HFF-Myc (cell line): ENCODE data around the gene CAV3.
"Not testable (repeated sequence)": the region's sequence is repeated elsewhere in the genome, so short reads cannot be mapped to it uniquely, and the experiment has no call there.

ENCODE experiments used
- DNase-seq: peaks from one replicate; pipeline ENCODE4 v3.0.0-alpha.2; 2011; ENCODE audit warnings: low read depth; ENCODE audit errors: extremely low read depth
- H3K4me3 ChIP-seq: replicated peaks from 2 replicates; pipeline ENCODE4 v1.5.1; 2011; ENCODE audit warnings: low read depth, mild to moderate bottlenecking, control low read depth, low read length
- TF ChIP-seq, protein P1 (sequence below): IDR thresholded peaks from 2 replicates; pipeline ENCODE4 v1.5.1; 2012; ENCODE audit warnings: mild to moderate bottlenecking, low read depth, low read length, control low read depth; ENCODE audit errors: missing control alignments

The CAV3 gene

DNA sequence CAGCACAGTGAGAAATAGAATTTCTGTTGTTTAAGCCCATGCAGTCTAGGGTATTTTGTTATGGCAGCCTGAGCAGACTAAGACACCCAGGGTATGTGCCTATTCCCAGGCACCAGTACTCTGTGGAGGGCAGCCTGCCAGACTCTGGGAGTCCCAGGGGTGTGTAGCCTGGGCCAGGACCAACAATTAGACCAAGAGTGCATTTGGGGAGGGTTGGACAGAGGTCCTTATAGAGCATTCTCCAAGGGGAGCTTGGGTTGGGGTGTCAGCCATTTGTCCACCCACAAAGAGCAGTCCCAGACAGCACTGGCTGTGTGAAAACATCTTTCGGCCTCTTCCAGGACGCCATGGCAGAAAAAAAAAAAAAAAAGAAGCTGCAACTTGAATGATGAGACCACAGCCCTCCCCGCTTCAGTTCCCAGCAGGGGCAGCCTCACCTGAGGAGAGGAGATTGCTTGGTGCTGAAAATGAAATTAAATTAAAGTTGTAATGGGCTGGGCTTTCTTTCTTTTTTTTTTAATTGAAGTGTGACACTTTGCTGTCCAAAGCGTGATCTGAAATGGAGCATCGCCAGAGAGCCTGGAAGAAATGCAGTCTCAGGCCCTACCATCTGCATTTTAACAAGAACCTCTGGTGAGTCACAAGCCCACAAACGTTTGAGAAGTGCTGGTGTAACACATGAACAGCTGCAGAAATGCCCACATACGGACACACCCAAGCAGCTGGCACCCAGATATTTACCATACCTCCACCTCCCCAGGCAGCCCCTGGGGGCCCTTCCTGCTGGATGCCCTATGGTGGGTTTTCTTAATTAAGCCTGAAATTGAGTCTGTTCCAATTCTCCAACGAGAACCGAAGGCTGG lies 21.3 kb upstream of the CAV3 start:
- TF ChIP-seq, protein P1, sequence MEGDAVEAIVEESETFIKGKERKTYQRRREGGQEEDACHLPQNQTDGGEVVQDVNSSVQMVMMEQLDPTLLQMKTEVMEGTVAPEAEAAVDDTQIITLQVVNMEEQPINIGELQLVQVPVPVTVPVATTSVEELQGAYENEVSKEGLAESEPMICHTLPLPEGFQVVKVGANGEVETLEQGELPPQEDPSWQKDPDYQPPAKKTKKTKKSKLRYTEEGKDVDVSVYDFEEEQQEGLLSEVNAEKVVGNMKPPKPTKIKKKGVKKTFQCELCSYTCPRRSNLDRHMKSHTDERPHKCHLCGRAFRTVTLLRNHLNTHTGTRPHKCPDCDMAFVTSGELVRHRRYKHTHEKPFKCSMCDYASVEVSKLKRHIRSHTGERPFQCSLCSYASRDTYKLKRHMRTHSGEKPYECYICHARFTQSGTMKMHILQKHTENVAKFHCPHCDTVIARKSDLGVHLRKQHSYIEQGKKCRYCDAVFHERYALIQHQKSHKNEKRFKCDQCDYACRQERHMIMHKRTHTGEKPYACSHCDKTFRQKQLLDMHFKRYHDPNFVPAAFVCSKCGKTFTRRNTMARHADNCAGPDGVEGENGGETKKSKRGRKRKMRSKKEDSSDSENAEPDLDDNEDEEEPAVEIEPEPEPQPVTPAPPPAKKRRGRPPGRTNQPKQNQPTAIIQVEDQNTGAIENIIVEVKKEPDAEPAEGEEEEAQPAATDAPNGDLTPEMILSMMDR = no peak
- peak; percentile 61 for DNase-seq
- H3K4me3 ChIP-seq = no peak overlapping the region

DNA sequence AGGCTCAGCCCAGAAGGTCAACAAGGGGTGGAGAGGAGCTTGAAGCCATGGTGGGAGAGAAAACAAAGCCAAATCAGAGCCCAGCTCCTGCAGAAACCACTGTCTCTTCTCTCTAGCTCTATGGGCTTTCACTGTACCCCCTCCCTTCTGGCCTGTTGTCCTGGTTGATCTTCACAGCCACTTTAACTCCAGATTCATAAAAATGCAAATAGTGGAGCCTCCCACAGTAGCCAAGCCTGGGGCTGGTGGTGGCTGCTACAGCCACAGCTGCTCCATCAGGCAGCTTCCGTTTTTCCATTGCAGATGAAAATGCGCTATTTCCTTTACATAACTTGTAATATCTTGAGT lies 20.7 kb upstream of the CAV3 start:
- peak; percentile 16 for DNase-seq
- H3K4me3 ChIP-seq = no peak overlapping the region
- TF ChIP-seq, protein P1 = no peak

DNA sequence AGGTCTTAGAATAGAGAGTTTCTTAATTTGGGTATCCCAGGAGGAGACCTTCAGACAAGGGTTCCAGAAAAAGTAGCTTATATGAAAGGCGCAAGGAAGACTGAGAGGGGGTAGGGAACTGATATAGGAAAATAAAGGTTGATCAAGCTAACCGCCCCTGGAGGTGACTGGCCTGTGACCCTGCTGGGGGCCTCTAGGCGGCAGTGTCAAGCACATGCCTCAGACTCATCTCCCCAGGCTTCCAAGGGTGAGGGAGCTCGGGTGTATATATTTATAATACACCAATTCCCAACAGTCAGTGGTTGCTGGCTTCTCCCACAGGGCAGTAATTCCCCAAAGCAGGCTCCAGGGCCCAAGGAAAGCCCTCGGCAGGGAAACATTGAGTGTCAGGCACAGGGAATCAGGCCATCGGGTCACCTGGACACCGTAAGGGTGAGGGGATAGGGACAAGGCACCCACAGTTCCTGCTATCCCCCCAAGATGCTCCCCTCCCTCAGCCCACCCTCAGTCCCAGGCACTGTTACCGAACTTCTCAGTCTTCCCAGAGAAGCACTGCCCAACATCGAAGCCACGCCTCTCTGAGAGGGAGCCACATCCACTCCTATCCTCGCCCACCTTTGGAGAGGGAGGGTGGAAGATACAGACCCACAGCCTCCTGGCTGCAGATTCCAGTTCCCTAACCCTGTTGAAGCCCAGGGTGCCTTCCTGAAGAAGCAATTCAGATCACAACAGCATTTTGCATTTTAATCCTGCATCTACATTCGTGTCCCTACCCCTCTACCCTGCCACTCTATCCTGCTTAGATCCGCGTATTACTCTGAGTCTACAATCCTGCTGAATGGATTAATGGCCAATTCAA lies 19.5 kb upstream of the CAV3 start:
- no peak for DNase-seq
- TF ChIP-seq, protein P1 = peak; percentile 41
- no peak overlapping the region for H3K4me3 ChIP-seq

DNA sequence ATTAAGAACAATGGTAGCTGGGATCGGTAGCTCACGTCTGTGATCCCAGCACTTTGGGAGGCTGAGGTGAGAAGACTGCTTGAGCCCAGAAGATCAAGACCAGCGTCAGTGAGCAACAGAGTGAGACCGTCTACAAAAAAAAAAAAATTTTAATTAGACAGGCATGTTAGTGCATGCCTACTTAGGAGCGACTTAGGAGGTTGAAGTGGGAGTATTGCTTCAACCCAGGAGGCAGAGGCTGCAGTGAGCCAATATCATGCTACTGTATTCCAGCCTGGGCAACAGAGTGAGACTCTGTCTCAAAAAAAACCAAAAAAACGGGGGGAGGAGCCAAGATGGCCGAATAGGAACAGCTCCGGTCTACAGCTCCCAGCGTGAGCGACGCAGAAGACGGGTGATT lies 17.8 kb upstream of the CAV3 start:
- H3K4me3 ChIP-seq, DNase-seq: not testable (repeated sequence)

DNA sequence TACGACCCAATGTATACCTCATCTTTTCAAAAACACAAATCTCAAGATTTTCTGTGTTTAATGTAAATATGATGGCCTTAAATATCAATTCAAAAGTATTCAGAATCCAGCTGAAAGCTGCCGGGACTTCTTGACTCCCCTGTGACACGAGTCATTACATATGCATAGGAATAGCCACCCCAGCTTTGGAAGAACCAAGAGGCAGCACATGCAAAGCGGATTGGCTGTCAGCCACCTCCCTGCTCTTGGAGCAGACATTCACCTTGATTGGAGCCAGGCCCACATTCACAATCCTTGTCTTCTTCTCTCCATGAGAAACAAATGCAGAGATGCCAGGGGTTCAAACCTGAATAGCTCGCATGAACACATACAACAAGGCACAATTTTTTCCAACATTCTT lies 10.8 kb upstream of the CAV3 start:
- no peak for DNase-seq
- TF ChIP-seq, protein P1 = no peak
- no peak overlapping the region for H3K4me3 ChIP-seq

DNA sequence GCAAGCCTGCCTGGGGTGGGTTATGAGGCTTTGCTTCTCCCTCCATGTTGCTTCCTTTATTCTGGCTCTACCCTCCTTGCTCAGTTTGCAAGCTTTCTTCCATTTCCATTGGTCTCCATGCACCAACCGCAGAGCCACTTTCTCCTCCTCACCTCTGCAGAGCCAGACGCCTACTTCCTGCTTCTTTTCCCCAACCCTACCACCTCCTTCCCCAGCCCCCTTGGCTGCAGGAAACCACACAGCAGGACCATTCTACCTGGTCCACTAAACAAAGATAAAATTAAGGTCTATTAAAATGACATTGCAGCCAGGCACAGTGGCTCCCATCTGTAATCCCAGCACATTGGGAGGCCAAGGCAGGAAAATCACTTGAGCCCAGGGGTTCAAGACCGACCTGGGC lies 10.0 kb upstream of the CAV3 start:
- TF ChIP-seq, protein P1 = no peak
- DNase-seq = no peak
- H3K4me3 ChIP-seq = no peak overlapping the region

DNA sequence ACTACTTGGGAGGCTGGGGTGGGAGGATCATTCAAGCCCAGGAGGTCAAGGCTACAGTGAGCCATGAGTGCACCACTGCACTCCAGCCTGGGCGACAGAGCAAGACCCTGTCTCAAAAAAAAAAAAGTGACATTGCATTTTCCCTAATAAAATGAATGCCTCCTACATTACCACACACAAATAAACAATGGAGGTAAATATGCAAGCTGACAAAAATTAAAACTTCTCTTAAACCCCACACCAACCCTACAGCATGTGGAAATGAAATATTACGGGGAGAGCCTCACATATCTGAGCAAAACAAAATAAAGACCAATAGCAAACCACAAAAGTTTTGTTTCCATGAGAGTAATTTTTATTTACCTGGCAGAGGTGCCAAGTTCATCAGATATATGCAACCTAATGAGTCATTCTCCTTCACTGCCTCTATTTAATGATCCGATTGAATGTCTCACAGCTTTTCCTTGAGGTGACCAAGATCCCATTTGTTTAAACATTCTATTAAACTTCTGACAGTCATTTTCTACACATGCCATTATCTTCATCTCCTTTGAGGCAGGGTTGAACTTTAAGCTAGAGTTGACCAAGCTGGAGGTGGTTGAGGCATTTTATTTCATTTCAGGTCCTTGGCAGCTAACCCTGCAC lies 9.4 kb upstream of the CAV3 start:
- no peak for DNase-seq
- TF ChIP-seq, protein P1 = no peak
- no peak overlapping the region for H3K4me3 ChIP-seq
